SIG-M5 treated with dmso at 0.1 percent for 504 hours (cell line): ENCODE data around the gene TAF4B.
"Not testable (repeated sequence)": the region's sequence is repeated elsewhere in the genome, so short reads cannot be mapped to it uniquely, and the experiment has no call there.

Experiments used
- DNase-seq: peaks from one replicate; lab custom pipeline; 2025; ENCODE audit not compliant: unreplicated experiment; lab: John Stamatoyannopoulos, UW

The TAF4B gene

GRCh38 chr18:26230497-26230896 lies 4.3 kb downstream of the TAF4B start:
- no peak for DNase-seq

DNA sequence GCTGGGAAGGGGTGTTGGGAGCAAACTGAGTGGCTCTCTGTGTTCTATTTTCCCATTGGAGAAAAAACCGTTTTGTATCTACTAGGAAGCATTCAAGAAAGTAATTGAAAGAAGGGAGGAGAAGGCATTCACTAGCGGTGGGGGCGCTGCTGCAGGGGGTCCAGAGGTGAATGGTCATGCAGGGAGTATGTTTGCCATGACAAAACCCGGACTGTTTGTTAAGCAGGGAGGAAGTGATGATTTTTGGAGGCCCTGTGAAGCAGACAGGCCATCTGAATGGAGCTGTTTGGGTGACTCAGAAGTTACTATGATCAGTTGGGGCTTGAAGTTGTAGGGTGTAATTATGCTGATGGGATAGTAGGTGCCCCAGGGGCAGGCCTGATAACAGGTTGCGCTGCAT lies 7.0 kb downstream of the TAF4B start:
- no peak for DNase-seq

DNA sequence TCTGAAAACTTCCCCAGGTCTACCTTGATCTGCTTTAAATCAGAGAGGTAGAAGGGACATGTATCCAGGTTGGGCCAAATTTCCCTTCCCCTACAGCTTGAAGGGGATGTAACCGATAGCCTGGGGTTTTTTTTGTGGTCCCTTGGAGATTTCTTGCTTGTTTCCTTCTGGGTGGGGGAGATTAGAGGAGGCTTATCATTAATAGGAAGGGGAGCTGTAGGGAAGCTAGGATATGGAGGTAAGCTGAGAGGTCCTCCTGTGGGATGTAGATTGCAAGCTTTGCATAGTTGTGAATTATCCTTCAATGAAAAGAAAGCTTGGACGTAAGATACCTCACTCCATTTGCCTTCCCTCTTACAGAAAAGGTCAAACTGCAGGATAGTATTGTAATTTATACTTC lies 11.1 kb downstream of the TAF4B start:
- DNase-seq = not testable (repeated sequence)

GRCh38 chr18:26238718-26239117 lies 12.5 kb downstream of the TAF4B start:
- DNase-seq = not testable (repeated sequence)

- DNase-seq = not testable (repeated sequence)
Observed at GRCh38 chr18:26242392-26242791, 16.1 kb downstream of the TAF4B start.

GRCh38 chr18:26245434-26245833 lies 19.2 kb downstream of the TAF4B start:
- DNase-seq = not testable (repeated sequence)

GRCh38 chr18:26252411-26252810 lies 26.2 kb downstream of the TAF4B start:
- DNase-seq = no peak

GRCh38 chr18:26254808-26255207 lies 28.6 kb downstream of the TAF4B start:
- DNase-seq = peak; percentile 10

DNA sequence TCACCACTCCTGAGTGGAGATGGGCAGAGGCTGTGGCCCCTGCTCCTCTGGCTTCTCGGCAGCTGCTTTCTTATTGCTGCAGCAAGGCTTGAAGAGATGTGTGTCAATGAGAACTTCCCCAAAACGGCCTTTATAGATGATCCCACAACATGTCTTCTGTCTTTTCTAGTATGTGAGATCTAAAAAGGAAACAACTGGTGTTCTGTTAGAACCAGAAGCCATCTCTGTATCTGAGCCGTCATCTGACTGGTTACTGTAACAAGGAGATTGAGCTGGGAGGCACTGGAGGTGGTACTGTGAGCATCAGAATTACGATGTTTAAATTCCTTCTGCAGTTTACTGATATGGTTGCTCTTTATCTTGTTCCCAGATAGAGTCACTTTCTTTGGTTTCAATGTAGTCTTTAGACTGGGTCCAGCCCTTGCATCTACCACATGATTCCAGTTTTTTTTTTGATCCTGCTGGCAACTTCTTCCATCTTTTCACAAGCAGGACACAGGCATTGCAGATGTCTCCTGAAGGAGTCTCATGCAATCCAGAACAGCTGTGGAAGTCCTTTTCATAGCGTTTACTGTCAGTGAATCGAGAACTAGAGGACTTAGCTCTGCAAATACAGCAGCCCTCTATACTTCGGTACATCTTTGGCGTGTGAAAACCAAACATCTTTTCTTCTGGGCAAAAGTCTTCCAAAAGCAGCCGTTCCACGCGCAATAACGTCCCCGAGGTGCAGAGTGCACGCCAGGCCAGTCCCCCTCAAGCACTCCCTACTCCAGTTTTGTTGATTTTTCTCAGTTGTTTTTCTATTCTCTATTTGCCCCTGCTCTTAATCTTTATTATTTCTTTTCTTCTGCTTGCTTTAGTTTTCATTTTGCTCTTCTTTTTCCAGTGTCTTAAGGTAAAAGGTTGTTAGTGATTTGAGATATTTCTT lies 29.7 kb downstream of the TAF4B start:
- peak; percentile 48 for DNase-seq

DNA sequence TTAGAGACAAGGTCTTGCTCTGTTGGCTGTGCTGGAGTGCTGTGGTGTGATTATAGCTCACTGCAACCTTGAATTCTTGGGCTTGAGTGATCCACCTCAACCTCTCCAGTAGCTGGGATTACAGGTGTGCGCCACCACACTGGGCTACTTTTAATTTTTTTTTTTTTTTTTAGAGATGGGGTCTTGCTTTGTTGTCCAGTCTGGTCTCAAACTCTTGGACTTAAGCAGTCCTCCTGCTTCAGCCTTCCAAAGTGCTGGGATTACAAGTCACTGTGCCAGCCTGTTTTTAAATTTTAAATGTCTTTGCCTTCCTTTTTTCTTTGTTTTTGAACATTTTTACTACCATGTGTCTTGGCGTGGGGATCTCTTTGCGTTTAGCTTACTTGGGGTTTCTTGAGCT lies 32.5 kb downstream of the TAF4B start:
- DNase-seq = no peak

GRCh38 chr18:26259416-26259815 lies 33.2 kb downstream of the TAF4B start:
- DNase-seq = not testable (repeated sequence)

- no peak for DNase-seq
Observed at GRCh38 chr18:26262156-26262555, 35.9 kb downstream of the TAF4B start.

DNA sequence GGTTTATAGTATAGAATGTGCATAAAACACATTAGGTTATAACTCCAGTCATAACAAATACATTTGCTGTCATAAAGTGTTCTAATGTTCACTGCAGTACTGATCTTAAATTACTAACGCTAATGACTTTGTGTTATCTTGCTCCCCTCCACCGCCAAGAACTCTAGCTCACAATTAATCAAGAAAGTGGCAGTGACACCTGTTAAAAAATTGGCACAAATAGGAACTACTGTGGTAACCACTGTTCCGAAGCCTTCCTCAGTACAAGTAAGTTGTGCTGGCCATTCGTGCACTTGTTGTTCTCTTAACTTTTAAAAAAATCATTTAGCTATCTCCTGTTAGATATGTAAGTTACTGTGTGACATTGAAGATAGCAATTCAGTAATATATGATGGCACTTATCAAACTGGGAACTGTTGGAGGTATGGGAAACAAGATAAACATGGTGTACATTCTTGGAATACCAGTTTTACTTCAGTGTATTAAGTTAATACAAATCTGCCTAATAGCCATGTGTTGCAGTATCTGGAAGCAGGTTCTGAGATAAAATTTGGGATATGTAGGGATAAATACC lies 41.2 kb downstream of the TAF4B start:
- DNase-seq = no peak

GRCh38 chr18:26268454-26268853 lies 42.2 kb downstream of the TAF4B start:
- no peak for DNase-seq

DNA sequence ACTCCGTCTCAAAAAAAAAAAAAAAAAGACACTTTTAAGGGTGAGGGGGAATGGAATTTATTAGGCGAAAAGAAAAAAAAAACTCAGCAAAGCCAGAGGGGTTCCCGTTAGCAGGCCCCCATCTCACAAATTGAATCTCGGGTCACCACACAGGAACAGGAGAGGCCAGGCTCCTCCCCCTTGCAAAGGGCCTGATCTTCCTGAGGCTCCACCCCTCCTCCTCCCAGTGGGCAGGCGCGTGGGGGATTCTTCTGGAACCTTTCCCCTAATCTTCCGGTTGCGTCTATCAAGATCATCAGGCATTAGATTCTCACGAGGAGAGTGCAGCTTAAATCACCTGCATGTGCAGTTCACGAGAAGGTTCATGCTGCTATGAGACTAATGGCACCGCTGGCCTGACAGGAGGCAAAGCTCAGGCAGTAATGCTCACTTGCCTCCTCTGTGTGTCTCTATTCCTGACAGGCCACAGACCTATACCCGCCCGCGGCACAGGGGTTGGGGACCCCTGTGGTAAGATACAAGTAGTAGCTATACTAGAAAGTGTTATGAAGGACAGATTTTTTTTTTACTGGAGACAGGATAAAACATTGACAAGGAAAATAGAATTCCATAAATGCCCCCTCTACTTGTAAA lies 45.8 kb downstream of the TAF4B start:
- no peak for DNase-seq

GRCh38 chr18:26277374-26277773 lies 51.1 kb downstream of the TAF4B start:
- DNase-seq = no peak

DNA sequence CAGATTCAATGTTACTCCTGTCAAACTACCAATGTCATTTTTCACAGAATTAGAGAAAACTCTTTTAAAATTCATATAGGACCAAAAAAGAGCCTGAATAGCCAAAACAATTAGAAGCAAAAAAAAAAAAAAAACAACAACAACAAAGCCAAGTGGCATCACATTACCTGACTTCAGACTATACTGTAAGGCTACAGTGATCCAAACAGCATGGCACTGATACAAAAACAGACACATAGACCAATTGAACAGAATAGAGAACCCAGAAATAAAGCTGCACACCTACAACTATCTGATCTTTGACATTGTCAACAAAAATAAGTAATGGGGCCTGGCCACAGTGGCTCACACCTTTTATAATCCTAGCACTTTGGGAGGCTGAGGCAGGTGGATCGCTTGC lies 53.2 kb downstream of the TAF4B start:
- DNase-seq = no peak

- no peak for DNase-seq
Observed at GRCh38 chr18:26286008-26286407, 59.8 kb downstream of the TAF4B start.

DNA sequence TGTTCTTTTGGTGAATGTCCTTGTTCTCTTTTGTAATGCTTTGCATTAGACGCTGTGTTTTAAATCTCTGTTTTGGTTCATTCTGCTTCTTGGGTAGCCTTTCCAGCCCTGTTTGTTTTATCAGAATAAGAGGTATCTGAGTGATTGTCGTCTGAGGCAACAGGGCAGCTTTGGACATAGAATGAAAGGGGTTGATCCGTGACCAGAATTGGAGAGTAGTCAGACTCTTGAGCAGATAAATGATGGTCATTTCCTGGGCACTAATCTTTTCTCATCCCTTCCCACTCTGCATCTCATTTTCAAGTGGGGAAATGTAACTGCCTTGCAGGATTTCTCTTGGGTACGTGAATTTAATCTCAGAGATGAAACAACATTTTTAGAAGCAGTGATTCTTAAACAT lies 61.4 kb downstream of the TAF4B start:
- no peak for DNase-seq

DNA sequence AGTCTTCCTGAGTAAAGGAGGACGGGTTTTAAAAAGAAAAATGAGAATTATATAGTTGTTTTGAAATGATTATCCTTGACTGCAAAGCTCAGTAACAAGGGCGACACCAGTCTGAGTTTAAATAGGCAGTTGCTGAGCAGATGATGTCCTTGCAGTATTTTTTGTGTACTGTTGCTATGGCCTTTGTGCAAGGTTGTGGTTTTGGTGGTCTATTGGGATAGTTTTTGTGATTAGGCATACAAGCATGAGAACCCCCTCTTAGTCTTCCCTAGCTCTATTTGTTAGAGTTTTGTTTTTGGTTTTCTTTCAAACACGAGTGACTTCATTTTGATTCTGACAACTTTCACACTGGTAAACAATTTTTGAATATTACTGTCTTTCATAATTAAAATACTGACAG lies 64.1 kb downstream of the TAF4B start:
- no peak for DNase-seq

- no peak for DNase-seq
Observed at GRCh38 chr18:26293982-26294381, 67.7 kb downstream of the TAF4B start.

DNA sequence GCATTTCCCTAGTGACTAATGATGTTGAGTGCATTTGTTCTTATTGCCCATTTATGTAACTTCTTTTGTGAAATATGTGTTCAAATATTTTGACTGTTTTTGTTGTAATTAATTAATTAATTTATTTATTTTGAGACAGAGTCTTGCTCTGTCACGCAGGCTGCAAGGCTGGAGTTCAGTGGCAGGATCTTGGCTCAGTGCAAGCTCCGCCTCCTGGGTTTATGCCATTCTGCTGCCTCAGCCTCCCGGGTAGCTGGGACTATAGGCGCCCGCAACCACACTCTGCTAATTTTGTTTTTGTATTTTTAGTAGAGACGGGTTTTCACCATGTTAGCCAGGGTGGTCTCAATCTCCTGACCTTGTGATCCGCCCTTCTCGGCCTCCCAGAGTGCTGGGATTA lies 71.9 kb downstream of the TAF4B start:
- DNase-seq = no peak
